WTC11 (cell line): ENCODE data around the gene DHRSX. TPM values are rescaled to one million over a fixed set of nuclear protein-coding genes. Genes with fewer than 3 reads are reported as not detected.

Source experiments
- ATAC-seq: fragments of 200-7000 bp; cut with Tn5 transposase; 2 replicates; pipeline ENCODE4 v1.10.0; 2021; ENCODE audit warnings: mild to moderate bottlenecking, moderate library complexity
- CTCF ChIA-PET: fragments of 300-600 bp; sonication (Branson Sonifier 250); formaldehyde crosslinking; loops from one replicate; lab custom pipeline; 2021; ENCODE audit warnings: antibody characterized with exemption; lab: Charles Lee
- POLR2A ChIA-PET: fragments of 350-600 bp; sonication (Branson Sonifier 250); formaldehyde crosslinking; loops from one replicate; lab custom pipeline; 2021; ENCODE audit warnings: antibody characterized with exemption; lab: Charles Lee
- DNase-seq: peaks from one replicate; pipeline ENCODE4 v3.0.0; 2021; ENCODE audit warnings: low spot score
- H3K27ac Mint-ChIP-seq: 2 replicates; pipeline ENCODE4 v1.8.0; 2021; ENCODE audit warnings: mixed read lengths
- H3K27me3 Mint-ChIP-seq: 2 replicates; pipeline ENCODE4 v1.8.0; 2021; ENCODE audit warnings: low read depth, mild to moderate bottlenecking, moderate library complexity, mixed read lengths
- H3K36me3 Mint-ChIP-seq: 2 replicates; pipeline ENCODE4 v1.8.0; 2021; ENCODE audit warnings: mixed read lengths
- H3K4me1 Mint-ChIP-seq: 2 replicates; pipeline ENCODE4 v1.8.0; 2022; ENCODE audit warnings: mixed read lengths
- H3K4me3 Mint-ChIP-seq: 2 replicates; pipeline ENCODE4 v1.8.0; 2021; ENCODE audit warnings: mild to moderate bottlenecking, moderate library complexity, mixed read lengths
- H3K9me3 Mint-ChIP-seq: 2 replicates; pipeline ENCODE4 v1.8.0; 2021; ENCODE audit warnings: mixed read lengths
- ATF3 ChIP-seq: sonication (generic); formaldehyde crosslinking; conservative IDR thresholded peaks from 2 replicates; pipeline ENCODE4 v1.8.1; 2022; ENCODE audit warnings: mild to moderate bottlenecking, missing genetic modification reagents
- CDX4 ChIP-seq: fragments of 250-450 bp; sonication (Bioruptor Pico); IDR thresholded peaks from 2 replicates; pipeline ENCODE4 v1.9.0; 2021; ENCODE audit warnings: moderate library complexity, mild to moderate bottlenecking, inconsistent platforms, borderline replicate concordance
- CTCF ChIP-seq: fragments of 200-600 bp; IDR thresholded peaks from 2 replicates; pipeline ENCODE4 v1.8.0; 2022; ENCODE audit warnings: antibody characterized with exemption
- E2F1 ChIP-seq: sonication (generic); formaldehyde crosslinking; IDR thresholded peaks from 2 replicates; pipeline ENCODE4 v1.8.0; 2022; ENCODE audit warnings: mild to moderate bottlenecking, missing genetic modification reagents
- ESRRA ChIP-seq: sonication (generic); formaldehyde crosslinking; IDR thresholded peaks from 2 replicates; pipeline ENCODE4 v1.8.1; 2022; ENCODE audit warnings: mild to moderate bottlenecking, missing genetic modification reagents, borderline replicate concordance
- FOXP1 ChIP-seq: sonication (generic); formaldehyde crosslinking; IDR thresholded peaks from 2 replicates; pipeline ENCODE4 v1.8.0; 2022; ENCODE audit warnings: missing genetic modification reagents, mild to moderate bottlenecking, moderate library complexity, borderline replicate concordance
- MAX ChIP-seq: sonication (generic); formaldehyde crosslinking; IDR thresholded peaks from 2 replicates; pipeline ENCODE4 v1.8.0; 2022; ENCODE audit warnings: mild to moderate bottlenecking, missing genetic modification reagents
- NR2C2 ChIP-seq: sonication (generic); formaldehyde crosslinking; IDR thresholded peaks from 2 replicates; pipeline ENCODE4 v1.8.0; 2022; ENCODE audit warnings: mild to moderate bottlenecking, missing genetic modification reagents
- SMAD4 ChIP-seq: sonication (generic); formaldehyde crosslinking; IDR thresholded peaks from 2 replicates; pipeline ENCODE4 v1.8.0; 2022; ENCODE audit warnings: mild to moderate bottlenecking, missing genetic modification reagents
- TCF7 ChIP-seq: sonication (generic); formaldehyde crosslinking; IDR thresholded peaks from 2 replicates; pipeline ENCODE4 v1.8.0; 2022; ENCODE audit warnings: mild to moderate bottlenecking, low read depth, missing genetic modification reagents, moderate library complexity
- TEAD1 ChIP-seq: sonication (generic); formaldehyde crosslinking; IDR thresholded peaks from 2 replicates; pipeline ENCODE4 v1.8.0; 2022; ENCODE audit warnings: mild to moderate bottlenecking, missing genetic modification reagents
- ZBTB43 ChIP-seq: sonication (generic); formaldehyde crosslinking; IDR thresholded peaks from 2 replicates; pipeline ENCODE4 v1.8.1; 2023; ENCODE audit warnings: mild to moderate bottlenecking, missing genetic modification reagents
- ZMAT4 ChIP-seq: fragments of 250-450 bp; sonication (Bioruptor Pico); IDR thresholded peaks from 2 replicates; pipeline ENCODE4 v1.9.0; 2021; ENCODE audit warnings: mild to moderate bottlenecking
- ZNF121 ChIP-seq: sonication (generic); formaldehyde crosslinking; IDR thresholded peaks from 2 replicates; pipeline ENCODE4 v1.8.0; 2023; ENCODE audit warnings: missing genetic modification reagents
- ZNF232 ChIP-seq: sonication (generic); formaldehyde crosslinking; IDR thresholded peaks from 2 replicates; pipeline ENCODE4 v1.8.0; 2022; ENCODE audit warnings: mild to moderate bottlenecking, missing genetic modification reagents
- ZNF423 ChIP-seq: fragments of 250-450 bp; sonication (Bioruptor Pico); IDR thresholded peaks from 2 replicates; pipeline ENCODE4 v2.1.2; 2022; ENCODE audit warnings: mild to moderate bottlenecking, moderate library complexity
- ZNF425 ChIP-seq: fragments of 250-450 bp; sonication (Bioruptor Pico); conservative IDR thresholded peaks from 2 replicates; pipeline ENCODE4 v1.9.0; 2021; ENCODE audit warnings: mild to moderate bottlenecking
- ZNF532 ChIP-seq: fragments of 250-450 bp; sonication (Bioruptor Pico); IDR thresholded peaks from 2 replicates; pipeline ENCODE4 v1.9.0; 2021; ENCODE audit warnings: mild to moderate bottlenecking, borderline replicate concordance
- total RNA-seq: library from RNA; stranded (reverse); gene quantifications from 3 replicates; pipeline ENCODE4 v1.2.3, GENCODE V29; 2021

The DHRSX gene
- total RNA-seq, 1 experiment from 2014 or later, result 28.2 TPM

- no peaks in the 10 kb centered on the region for H3K9me3 Mint-ChIP-seq
- H3K4me3 Mint-ChIP-seq, result no peak overlapping the region
- H3K27ac Mint-ChIP-seq, result no peak overlapping the region; the same call in 1 of the 2 replicates
- ATAC-seq, result no peak
- TF ChIP-seq MAX (CRISPR knock-in tag), result no peak
- no peak for TF ChIP-seq ATF3 (CRISPR knock-in tag)
- H3K27me3 Mint-ChIP-seq, result no peaks in the 10 kb centered on the region
- POLR2A ChIA-PET, result no interaction called here
- peaks cover 8% of the 10 kb centered on the region for H3K4me1 Mint-ChIP-seq
- no peak for DNase-seq
- no peaks in the 10 kb centered on the region for H3K36me3 Mint-ChIP-seq
- CTCF ChIA-PET, result no interaction called here
Measured at GRCh38 chrX:2503591-2504500, 3.1 kb upstream of the DHRSX start.

GRCh38 chrX:2502668-2503519, 2.1 kb upstream of the DHRSX start:
- CTCF ChIA-PET, result no interaction called here
- H3K4me3 Mint-ChIP-seq, result no peak overlapping the region
- TF ChIP-seq ZNF425 (CRISPR knock-in tag), result no peak
- no peak for TF ChIP-seq CDX4 (CRISPR knock-in tag)
- TF ChIP-seq ZNF423 (CRISPR knock-in tag), result no peak
- no peak for TF ChIP-seq ESRRA (CRISPR knock-in tag)
- no peak for TF ChIP-seq ZMAT4 (CRISPR knock-in tag)
- TF ChIP-seq FOXP1, result no peak
- no peak for TF ChIP-seq ZNF232 (CRISPR knock-in tag)
- TF ChIP-seq NR2C2 (CRISPR knock-in tag), result no peak
- no peak for TF ChIP-seq TCF7
- TF ChIP-seq MAX (CRISPR knock-in tag), result no peak
- no peak for TF ChIP-seq ZBTB43 (CRISPR knock-in tag)
- TF ChIP-seq CTCF, result no peak
- TF ChIP-seq ZNF121 (CRISPR knock-in tag), result no peak
- TF ChIP-seq ZNF532 (CRISPR knock-in tag), result no peak
- TF ChIP-seq TEAD1, result no peak
- TF ChIP-seq SMAD4, result no peak
- no peak for TF ChIP-seq E2F1 (CRISPR knock-in tag)

More at GRCh38 chrX:2502668-2503519, 2.1 kb upstream of the DHRSX start:
- ATAC-seq, result no peak
- H3K27me3 Mint-ChIP-seq, result no peaks in the 10 kb centered on the region
- peak overlapping the region; percentile 9 for H3K27ac Mint-ChIP-seq
- no peaks in the 10 kb centered on the region for H3K36me3 Mint-ChIP-seq
- POLR2A ChIA-PET, result no interaction called here
- no peaks in the 10 kb centered on the region for H3K9me3 Mint-ChIP-seq
- H3K4me1 Mint-ChIP-seq, result peaks cover 18% of the 10 kb centered on the region
- no peak for DNase-seq
